HG03575 (cell line): ENCODE measurements around the gene ECI1.

Experiments
- ATAC-seq: cut with Tn5 transposase; IDR thresholded peaks from one replicate; pipeline ENCODE4 v1.9.1; 2021; ENCODE audit not compliant: unreplicated experiment, insufficient number of reproducible peaks, low FRiP score; ENCODE audit errors: extremely low read depth

The ECI1 gene

GRCh38 chr16:2251296-2252111 is at the start of gene ECI1:
TSS of gene ECI1 (minus strand) at chr16:2251587. CDS start at chr16:2251566, 21 bp downstream.
- no peak for ATAC-seq

- ATAC-seq = no peak
These were observed 48.5 kb upstream of the ECI1 start for GRCh38 chr16:2299915-2300192.

- ATAC-seq = no peak
These were observed 47.9 kb upstream of the ECI1 start for GRCh38 chr16:2299121-2299914.

GRCh38 chr16:2298621-2299020 is 47.2 kb upstream of the ECI1 start:
- no peak for ATAC-seq

GRCh38 chr16:2297506-2297860 is 46.1 kb upstream of the ECI1 start:
- no peak for ATAC-seq

- no peak for ATAC-seq
These were observed 45.5 kb upstream of the ECI1 start for GRCh38 chr16:2296661-2297505.

- no peak for ATAC-seq
These were observed 43.8 kb upstream of the ECI1 start for GRCh38 chr16:2295056-2295798.

GRCh38 chr16:2292221-2292620 is 40.8 kb upstream of the ECI1 start:
- no peak for ATAC-seq

- no peak for ATAC-seq
These were observed 37.9 kb upstream of the ECI1 start for GRCh38 chr16:2289282-2289681.

GRCh38 chr16:2288726-2289125 is 37.3 kb upstream of the ECI1 start:
- no peak for ATAC-seq

- no peak for ATAC-seq
These were observed 36.6 kb upstream of the ECI1 start for GRCh38 chr16:2287916-2288547.

GRCh38 chr16:2286550-2286949 is 35.2 kb upstream of the ECI1 start:
- ATAC-seq = no peak

GRCh38 chr16:2285731-2286191 is 34.4 kb upstream of the ECI1 start:
- ATAC-seq = no peak

GRCh38 chr16:2284797-2285576 is 33.6 kb upstream of the ECI1 start:
- ATAC-seq = no peak

GRCh38 chr16:2284001-2284770 is 32.8 kb upstream of the ECI1 start:
- ATAC-seq = no peak

- no peak for ATAC-seq
These were observed 31.6 kb upstream of the ECI1 start for GRCh38 chr16:2282866-2283555.

- no peak for ATAC-seq
These were observed 30.9 kb upstream of the ECI1 start for GRCh38 chr16:2282262-2282661.
